ENCODE measurements around the gene DRC3. TPM values are rescaled to one million over a fixed set of nuclear protein-coding genes. Genes with fewer than 3 reads are reported as not detected.
A peak's percentile ranks its signal among the peaks of the same experiment; 100 is the strongest.

DRC3 gene
- total and polyA plus RNA-seq, 10 of the 15 experiments (the other 5 are each of a cell fraction or from before 2014, with no cell fraction given): 0.18 to 2.3 (median 0.60) TPM; not detected in 3

GRCh38 chr17:17960500-17961030 lies 12.1 kb upstream of the DRC3 start:
- H2AFZ ChIP-seq (ENCODE audit: control insufficient read depth, low read depth, low read length): no peak overlapping the region
- over 99% methylated on average over 5 of the region's 5 CpGs for WGBS (ENCODE audit: insufficient coverage, insufficient replicate concordance, low lambda C conversion rate, missing lambda C conversion rate)
- H3K4me3 ChIP-seq: no peak overlapping the region
- intact Hi-C loops (cut with micrococcal nuclease; ENCODE audit: unreplicated experiment): no loop called here
- RAD21 ChIA-PET (ENCODE audit: unreplicated experiment): interaction anchor here (1.0 to 4.4 kb wide), 7 partner anchors 8 to 268 kb away, joined by 3 to 33 read pairs (median 7); partner anchors contain the start of genes DRC3 and TOM1L2
- H3K9me3 ChIP-seq (replicated peaks; ENCODE audit: control insufficient read depth, insufficient read depth, low read length): no peaks in the 10 kb centered on the region; the same call in 2 of the 3 replicates
- H3K27ac ChIP-seq (ENCODE audit: control insufficient read depth, insufficient read depth): peak overlapping the region; percentile 63; the same call in 1 of the 2 replicates
- no peaks in the 10 kb centered on the region for H3K27me3 ChIP-seq (replicated peaks in 1 of 2; ENCODE audit: control insufficient read depth in 2 of 2, insufficient read depth in 2 of 2, low read length in 1 of 2)
- no peaks in the 10 kb centered on the region; a peak in 1 of 4 replicates for H3K36me3 ChIP-seq (ENCODE audit: control insufficient read depth in 2 of 2, insufficient read depth in 2 of 2, low read length in 1 of 2)
- TF ChIP-seq IRF5 (IDR thresholded peaks at IDR 0.05; ENCODE audit: borderline replicate concordance): no peak
- 0 out of 2 replicates have a peak, but pooled peaks have one; percentile 16 for TF ChIP-seq CBFB (IDR thresholded peaks at IDR 0.05; ENCODE audit: low read depth)
- peak; percentile 58 for TF ChIP-seq PKNOX1 (IDR thresholded peaks at IDR 0.05)
- no TSS peak for BruUV-seq (replicated peaks)
- H3K4me2 ChIP-seq (ENCODE audit: control insufficient read depth, insufficient read depth): peak overlapping the region; percentile 61
- in situ Hi-C loops (cut with MboI): no loop called here
- H3K9ac ChIP-seq (ENCODE audit: control insufficient read depth, insufficient read depth, low read length): peak overlapping the region; percentile 25; the same call in 1 of the 2 replicates
- peaks cover 23% of the 10 kb centered on the region for H3K4me1 ChIP-seq (ENCODE audit: control insufficient read depth, insufficient read depth, low read length)
- DNase-seq (ENCODE audit: low read depth, low spot score) (no peak), ATAC-seq (no peak), FAIRE-seq (no peak)
- POLR2A ChIA-PET: interaction anchor here (1.0 to 3.8 kb wide), 3 partner anchors 9 to 111 kb away, joined by 3 to 73 read pairs (median 4); partner anchors contain the start of genes DRC3 and TOM1L2
- H4K20me1 ChIP-seq (ENCODE audit: control insufficient read depth, insufficient read depth): no peaks in the 10 kb centered on the region
- CTCF ChIA-PET: interaction anchor here (0.9 to 3.1 kb wide), 7 partner anchors 9 to 89 kb away, joined by 3 to 15 read pairs (median 4); partner anchors contain the start of genes DRC3 and TOM1L2
- SMC1A ChIA-PET (ENCODE audit: uncharacterized antibody, unreplicated experiment): interaction anchor here (0.7 to 4.1 kb wide), 16 partner anchors 8 to 277 kb away, joined by 3 to 54 read pairs (median 5); partner anchors contain the start of genes DRC3 and TOM1L2
- no peaks in the 10 kb centered on the region; the same call in 1 of the 2 replicates for H3K79me2 ChIP-seq (ENCODE audit: control insufficient read depth, insufficient read depth, low read length)
